ENCODE measurements around the gene CPSF4L. TPM values are rescaled to one million over a fixed set of nuclear protein-coding genes. Genes with fewer than 3 reads are reported as not detected.
A peak's percentile ranks its signal among the peaks of the same experiment; 100 is the strongest.

Gene CPSF4L
- total and polyA plus RNA-seq, 2 of the 13 experiments (the other 11 are each of a cell fraction or from before 2014, with no cell fraction given), result 0.73 to 1.6 TPM

DNA sequence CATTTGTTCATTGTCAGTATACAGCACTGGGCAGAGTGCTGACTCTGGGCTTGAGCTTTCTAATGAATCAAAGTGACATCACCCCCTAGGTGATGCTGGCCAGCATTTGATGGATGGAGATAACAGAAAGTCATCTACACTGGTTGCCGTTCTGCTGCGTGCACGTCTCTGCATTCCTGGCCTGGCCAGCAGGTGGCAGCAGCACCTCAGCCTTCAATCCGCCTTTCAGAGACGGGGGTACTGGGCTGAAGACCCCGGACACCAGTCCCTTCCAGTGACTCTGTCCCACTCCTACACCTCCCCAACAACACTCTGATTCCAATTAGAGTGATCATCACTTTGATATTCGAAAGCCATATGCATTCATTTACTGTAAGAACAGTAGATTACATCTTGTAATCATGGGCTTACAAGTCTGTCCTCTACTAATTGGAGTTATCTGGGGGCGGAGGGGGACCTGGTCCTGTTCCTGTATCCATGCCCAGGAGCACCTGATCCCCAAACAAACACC is 6.0 kb downstream of the CPSF4L start (continued):
- TF ChIP-seq, protein P1, sequence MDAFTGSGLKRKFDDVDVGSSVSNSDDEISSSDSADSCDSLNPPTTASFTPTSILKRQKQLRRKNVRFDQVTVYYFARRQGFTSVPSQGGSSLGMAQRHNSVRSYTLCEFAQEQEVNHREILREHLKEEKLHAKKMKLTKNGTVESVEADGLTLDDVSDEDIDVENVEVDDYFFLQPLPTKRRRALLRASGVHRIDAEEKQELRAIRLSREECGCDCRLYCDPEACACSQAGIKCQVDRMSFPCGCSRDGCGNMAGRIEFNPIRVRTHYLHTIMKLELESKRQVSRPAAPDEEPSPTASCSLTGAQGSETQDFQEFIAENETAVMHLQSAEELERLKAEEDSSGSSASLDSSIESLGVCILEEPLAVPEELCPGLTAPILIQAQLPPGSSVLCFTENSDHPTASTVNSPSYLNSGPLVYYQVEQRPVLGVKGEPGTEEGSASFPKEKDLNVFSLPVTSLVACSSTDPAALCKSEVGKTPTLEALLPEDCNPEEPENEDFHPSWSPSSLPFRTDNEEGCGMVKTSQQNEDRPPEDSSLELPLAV (CRISPR knock-in tag; conservative IDR thresholded peaks at IDR 0.05; ENCODE audit: low read depth), result no peak
- peak; percentile 73 for TF ChIP-seq FOXO1 (CRISPR knock-in tag; IDR thresholded peaks at IDR 0.05)
- TF ChIP-seq SKI (IDR thresholded peaks at IDR 0.05; ENCODE audit: partially characterized antibody), result no peak
- TF ChIP-seq MEIS2 (CRISPR knock-in tag; IDR thresholded peaks at IDR 0.05), result peak; percentile 47; the same call in 1 of the 2 replicates
- peak; percentile 97 for TF ChIP-seq TEAD3 (CRISPR knock-in tag; optimal IDR thresholded peaks at IDR 0.05; ENCODE audit: borderline replicate concordance)
- no peak for TF ChIP-seq CENPX (CRISPR knock-in tag; IDR thresholded peaks at IDR 0.05)
- TF ChIP-seq, protein P2, sequence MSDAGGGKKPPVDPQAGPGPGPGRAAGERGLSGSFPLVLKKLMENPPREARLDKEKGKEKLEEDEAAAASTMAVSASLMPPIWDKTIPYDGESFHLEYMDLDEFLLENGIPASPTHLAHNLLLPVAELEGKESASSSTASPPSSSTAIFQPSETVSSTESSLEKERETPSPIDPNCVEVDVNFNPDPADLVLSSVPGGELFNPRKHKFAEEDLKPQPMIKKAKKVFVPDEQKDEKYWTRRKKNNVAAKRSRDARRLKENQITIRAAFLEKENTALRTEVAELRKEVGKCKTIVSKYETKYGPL (CRISPR knock-in tag; IDR thresholded peaks at IDR 0.05), result no peak
- TF ChIP-seq ZNF768 (CRISPR knock-in tag; IDR thresholded peaks at IDR 0.05), result 0 out of 2 replicates have a peak, but pooled peaks have one; percentile 35
- no peak for TF ChIP-seq ZNF468 (CRISPR knock-in tag; IDR thresholded peaks at IDR 0.05)
- TF ChIP-seq, protein P3, sequence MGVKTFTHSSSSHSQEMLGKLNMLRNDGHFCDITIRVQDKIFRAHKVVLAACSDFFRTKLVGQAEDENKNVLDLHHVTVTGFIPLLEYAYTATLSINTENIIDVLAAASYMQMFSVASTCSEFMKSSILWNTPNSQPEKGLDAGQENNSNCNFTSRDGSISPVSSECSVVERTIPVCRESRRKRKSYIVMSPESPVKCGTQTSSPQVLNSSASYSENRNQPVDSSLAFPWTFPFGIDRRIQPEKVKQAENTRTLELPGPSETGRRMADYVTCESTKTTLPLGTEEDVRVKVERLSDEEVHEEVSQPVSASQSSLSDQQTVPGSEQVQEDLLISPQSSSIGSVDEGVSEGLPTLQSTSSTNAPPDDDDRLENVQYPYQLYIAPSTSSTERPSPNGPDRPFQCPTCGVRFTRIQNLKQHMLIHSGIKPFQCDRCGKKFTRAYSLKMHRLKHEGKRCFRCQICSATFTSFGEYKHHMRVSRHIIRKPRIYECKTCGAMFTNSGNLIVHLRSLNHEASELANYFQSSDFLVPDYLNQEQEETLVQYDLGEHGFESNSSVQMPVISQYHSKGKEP (CRISPR knock-in tag; IDR thresholded peaks at IDR 0.05), result 0 out of 2 replicates have a peak, but pooled peaks have one; percentile 48
- TF ChIP-seq, protein P4, sequence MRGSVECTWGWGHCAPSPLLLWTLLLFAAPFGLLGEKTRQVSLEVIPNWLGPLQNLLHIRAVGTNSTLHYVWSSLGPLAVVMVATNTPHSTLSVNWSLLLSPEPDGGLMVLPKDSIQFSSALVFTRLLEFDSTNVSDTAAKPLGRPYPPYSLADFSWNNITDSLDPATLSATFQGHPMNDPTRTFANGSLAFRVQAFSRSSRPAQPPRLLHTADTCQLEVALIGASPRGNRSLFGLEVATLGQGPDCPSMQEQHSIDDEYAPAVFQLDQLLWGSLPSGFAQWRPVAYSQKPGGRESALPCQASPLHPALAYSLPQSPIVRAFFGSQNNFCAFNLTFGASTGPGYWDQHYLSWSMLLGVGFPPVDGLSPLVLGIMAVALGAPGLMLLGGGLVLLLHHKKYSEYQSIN (CRISPR knock-in tag; IDR thresholded peaks at IDR 0.05; ENCODE audit: borderline replicate concordance), result no peak
- TF ChIP-seq, protein P5, sequence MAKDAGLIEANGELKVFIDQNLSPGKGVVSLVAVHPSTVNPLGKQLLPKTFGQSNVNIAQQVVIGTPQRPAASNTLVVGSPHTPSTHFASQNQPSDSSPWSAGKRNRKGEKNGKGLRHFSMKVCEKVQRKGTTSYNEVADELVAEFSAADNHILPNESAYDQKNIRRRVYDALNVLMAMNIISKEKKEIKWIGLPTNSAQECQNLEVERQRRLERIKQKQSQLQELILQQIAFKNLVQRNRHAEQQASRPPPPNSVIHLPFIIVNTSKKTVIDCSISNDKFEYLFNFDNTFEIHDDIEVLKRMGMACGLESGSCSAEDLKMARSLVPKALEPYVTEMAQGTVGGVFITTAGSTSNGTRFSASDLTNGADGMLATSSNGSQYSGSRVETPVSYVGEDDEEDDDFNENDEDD (CRISPR knock-in tag; IDR thresholded peaks at IDR 0.05; ENCODE audit: borderline replicate concordance), result peak; percentile 38; the same call in 1 of the 2 replicates
- no peak for TF ChIP-seq POGZ (CRISPR knock-in tag; IDR thresholded peaks at IDR 0.05)
- TF ChIP-seq ATF1 (CRISPR knock-in tag; IDR thresholded peaks at IDR 0.05), result no peak
- TF ChIP-seq, protein P6, sequence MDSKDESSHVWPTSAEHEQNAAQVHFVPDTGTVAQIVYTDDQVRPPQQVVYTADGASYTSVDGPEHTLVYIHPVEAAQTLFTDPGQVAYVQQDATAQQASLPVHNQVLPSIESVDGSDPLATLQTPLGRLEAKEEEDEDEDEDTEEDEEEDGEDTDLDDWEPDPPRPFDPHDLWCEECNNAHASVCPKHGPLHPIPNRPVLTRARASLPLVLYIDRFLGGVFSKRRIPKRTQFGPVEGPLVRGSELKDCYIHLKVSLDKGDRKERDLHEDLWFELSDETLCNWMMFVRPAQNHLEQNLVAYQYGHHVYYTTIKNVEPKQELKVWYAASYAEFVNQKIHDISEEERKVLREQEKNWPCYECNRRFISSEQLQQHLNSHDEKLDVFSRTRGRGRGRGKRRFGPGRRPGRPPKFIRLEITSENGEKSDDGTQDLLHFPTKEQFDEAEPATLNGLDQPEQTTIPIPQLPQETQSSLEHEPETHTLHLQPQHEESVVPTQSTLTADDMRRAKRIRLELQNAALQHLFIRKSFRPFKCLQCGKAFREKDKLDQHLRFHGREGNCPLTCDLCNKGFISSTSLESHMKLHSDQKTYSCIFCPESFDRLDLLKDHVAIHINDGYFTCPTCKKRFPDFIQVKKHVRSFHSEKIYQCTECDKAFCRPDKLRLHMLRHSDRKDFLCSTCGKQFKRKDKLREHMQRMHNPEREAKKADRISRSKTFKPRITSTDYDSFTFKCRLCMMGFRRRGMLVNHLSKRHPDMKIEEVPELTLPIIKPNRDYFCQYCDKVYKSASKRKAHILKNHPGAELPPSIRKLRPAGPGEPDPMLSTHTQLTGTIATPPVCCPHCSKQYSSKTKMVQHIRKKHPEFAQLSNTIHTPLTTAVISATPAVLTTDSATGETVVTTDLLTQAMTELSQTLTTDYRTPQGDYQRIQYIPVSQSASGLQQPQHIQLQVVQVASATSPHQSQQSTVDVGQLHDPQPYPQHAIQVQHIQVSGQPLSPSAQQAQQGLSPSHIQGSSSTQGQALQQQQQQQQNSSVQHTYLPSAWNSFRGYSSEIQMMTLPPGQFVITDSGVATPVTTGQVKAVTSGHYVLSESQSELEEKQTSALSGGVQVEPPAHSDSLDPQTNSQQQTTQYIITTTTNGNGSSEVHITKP (CRISPR knock-in tag; IDR thresholded peaks at IDR 0.05; ENCODE audit: low read depth), result no peak
- TF ChIP-seq KDM5A (IDR thresholded peaks at IDR 0.05; ENCODE audit: borderline replicate concordance, low read length), result no peak
- TF ChIP-seq MIER2 (CRISPR knock-in tag; IDR thresholded peaks at IDR 0.05), result peak; percentile 40; the same call in 1 of the 2 replicates
- peak; percentile 41; the same call in 1 of the 2 replicates for TF ChIP-seq ZNF441 (CRISPR knock-in tag; IDR thresholded peaks at IDR 0.05; ENCODE audit: borderline replicate concordance)
- TF ChIP-seq ZNF629 (CRISPR knock-in tag; conservative IDR thresholded peaks at IDR 0.05), result no peak
- no peak for TF ChIP-seq RFXANK (CRISPR knock-in tag; IDR thresholded peaks at IDR 0.05)
- no peak for TF ChIP-seq BCL6 (CRISPR knock-in tag; IDR thresholded peaks at IDR 0.05)

Measured in HepG2 (cell line).